Muscle layer of colon (tissue), 2 donors: ENCODE measurements around the gene ST6GALNAC4.

ENCODE experiments used
- H3K27ac ChIP-seq: one replicate; pipeline ENCODE4 v1.7.0; 2013; ENCODE audit warnings: low read depth, mild to moderate bottlenecking, low read length, moderate library complexity
- H3K27me3 ChIP-seq, 2 donors: one replicate each; pipeline ENCODE4 v1.7.0; 2013; ENCODE audit warnings: low read length in 2 of 2, mild to moderate bottlenecking in 2 of 2; ENCODE audit not compliant: insufficient read depth in 2 of 2, control insufficient read depth in 1 of 2
- H3K36me3 ChIP-seq: one replicate; pipeline ENCODE4 v1.7.0; 2013; ENCODE audit warnings: mild to moderate bottlenecking, low read length; ENCODE audit not compliant: insufficient read depth
- H3K4me1 ChIP-seq: one replicate; pipeline ENCODE4 v1.7.0; 2013; ENCODE audit warnings: mild to moderate bottlenecking, low read length; ENCODE audit not compliant: insufficient read depth
- H3K4me3 ChIP-seq, 2 donors: one replicate each; pipeline ENCODE4 v1.7.0; 2013; ENCODE audit warnings: low read length in 2 of 2, low read depth in 1 of 2, mild to moderate bottlenecking in 1 of 2, moderate library complexity in 1 of 2
- H3K9ac ChIP-seq: one replicate; pipeline ENCODE4 v1.7.0; 2013; ENCODE audit warnings: low read length
- H3K9me3 ChIP-seq: one replicate; pipeline ENCODE4 v1.7.0; 2013; ENCODE audit warnings: mild to moderate bottlenecking, low read length
- donor health status: abdominal sarcoma.
- donor health status: Adenocarcinoma of cecum.

Gene ST6GALNAC4

GRCh38 chr9:127858041-127858512 lies 58.8 kb downstream of the ST6GALNAC4 start:
- H3K27ac ChIP-seq = no peak overlapping the region
- H3K36me3 ChIP-seq = no peaks in the 10 kb centered on the region

More at GRCh38 chr9:127858041-127858512, 58.8 kb downstream of the ST6GALNAC4 start:
- Histone ChIP-seq H3K4me1 (peaks cover 10% of the 10 kb centered on the region), H3K27me3 (no peaks in the 10 kb centered on the region), H3K9me3 (no peaks in the 10 kb centered on the region), H3K4me3 (no peak overlapping the region), H3K9ac (no peak overlapping the region)
